Right lobe of liver (tissue), 6 donors: ENCODE measurements around the gene UMOD. TPM values are rescaled to one million over a fixed set of nuclear protein-coding genes. Genes with fewer than 3 reads are reported as not detected.
"Not testable (repeated sequence)": the region's sequence is repeated elsewhere in the genome, so short reads cannot be mapped to it uniquely, and the experiment has no call there.

Experiments
- ATAC-seq, 4 donors: fragments of 200-7000 bp; cut with Tn5 transposase; one replicate each; pipeline ENCODE4 v1.9.1; 2020; ENCODE audit warnings: mild to moderate bottlenecking in 4 of 4, moderate library complexity in 4 of 4
- DNase-seq, 3 donors: peaks; one replicate each; pipeline ENCODE4 v3.0.0-alpha.2; 2020
- H3K27ac ChIP-seq, 3 donors: fragments of 200-600 bp; one replicate each; pipeline ENCODE4 v1.8.0; 2022
- H3K27me3 ChIP-seq, 2 donors: fragments of 200-600 bp; one replicate each; pipeline ENCODE4 v1.8.0; 2022
- H3K36me3 ChIP-seq, 4 donors: fragments of 200-600 bp; sonication (generic) in 1 of 4; one replicate each; pipeline versions ENCODE4 v1.5.1 to v1.8.0; 2017 to 2022; ENCODE audit warnings: control low read depth in 1 of 4
- H3K4me1 ChIP-seq, 4 donors: fragments of 200-600 bp; sonication (generic) in 1 of 4; one replicate each; pipeline versions ENCODE4 v1.5.1 to v1.8.0; 2017 to 2022; ENCODE audit warnings: control low read depth in 1 of 4
- H3K4me3 ChIP-seq, 3 donors: fragments of 200-600 bp; one replicate each; pipeline ENCODE4 v1.8.0; 2022
- H3K9me3 ChIP-seq, 4 donors: fragments of 200-600 bp; sonication (generic) in 1 of 4; one replicate each; pipeline versions ENCODE4 v1.5.1 to v1.8.0; 2017 to 2022; ENCODE audit warnings: control low read depth in 1 of 4
- POLR2A ChIP-seq: fragments of 450-650 bp; IDR thresholded peaks from one replicate; pipeline ENCODE4 v1.6.1; 2017; ENCODE audit warnings: antibody characterized with exemption, mild to moderate bottlenecking
- WGBS: methylation state at CpG from one replicate; pipeline ENCODE4 v1.1.6; 2018; ENCODE audit warnings: low coverage, low lambda C conversion rate; ENCODE audit not compliant: insufficient coverage; ENCODE audit errors: missing lambda C conversion rate; 5-methylcytosine and 5-hydroxymethylcytosine counted together
- intact Hi-C, 2 donors: fragments of 100-400 bp; cut with DNase I; formaldehyde crosslinking; loops; one replicate each; pipeline versions ENCODE4 v1.11.2 to v1.14.1; 2022
- total RNA-seq, 6 experiments: library from RNA; depleted of rRNA in 2 of 6; stranded (reverse); fragments of >200 nt in 2 of 6; fragmentation: NEBNext Ultra II Directional in 3 of 6; extraction: Animal tissue kit (Norgen Biotek cat#: 25700) in 3 of 6; gene quantifications; one replicate each; pipeline versions ENCODE4 v1.1.0 to v1.2.4, GENCODE V29; 2016 to 2023
- TF ChIP-seq, protein P1 (sequence below), 4 donors: fragments of 200-600 bp in 3 of 4; fragments of 450-650 bp in 1 of 4; IDR thresholded peaks; one replicate each; pipeline versions ENCODE4 v1.5.1 to v1.8.0; 2016 to 2022; ENCODE audit warnings: antibody characterized with exemption in 4 of 4, mild to moderate bottlenecking in 2 of 4
- donor health status: DM: no; HTN: yes; CAD: no.
- donor health status: DM: no; HTN: no; CAD: no.
- donor health status: DM: no; HTN: no; CAD: no.
- donor health status: DM: no; HTN: yes; CAD: no.
- donor health status: DM: no; HTN: yes; CAD: no.

Gene UMOD
- total RNA-seq, 6 experiments from 2014 or later = not detected

DNA sequence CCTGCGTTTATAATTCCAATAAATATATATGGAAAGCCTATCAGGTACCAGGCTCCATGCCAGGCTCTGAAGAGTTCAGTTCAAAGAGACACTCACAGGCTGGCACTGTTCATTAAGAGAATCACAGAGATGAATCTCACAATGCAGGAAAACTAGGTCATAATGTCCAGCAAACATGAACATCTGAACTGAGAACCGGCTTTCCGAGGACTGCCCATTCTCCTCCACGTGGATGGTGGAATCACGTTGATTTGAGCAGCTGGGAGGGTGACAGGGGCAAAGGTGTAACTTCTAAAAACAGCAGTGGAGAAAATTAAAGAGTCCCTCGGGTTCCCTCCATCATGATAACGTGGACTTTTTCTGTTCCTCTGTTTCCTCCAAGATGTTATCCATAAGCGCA lies 35.4 kb downstream of the UMOD start:
- 41% methylated on average over 8 of the region's 8 CpGs for WGBS
- no peak overlapping the region for H3K4me3 ChIP-seq
- no peaks in the 10 kb centered on the region for H3K36me3 ChIP-seq
- H3K4me1 ChIP-seq = no peaks in the 10 kb centered on the region
- no peak for TF ChIP-seq POLR2A
- TF ChIP-seq, protein P1, sequence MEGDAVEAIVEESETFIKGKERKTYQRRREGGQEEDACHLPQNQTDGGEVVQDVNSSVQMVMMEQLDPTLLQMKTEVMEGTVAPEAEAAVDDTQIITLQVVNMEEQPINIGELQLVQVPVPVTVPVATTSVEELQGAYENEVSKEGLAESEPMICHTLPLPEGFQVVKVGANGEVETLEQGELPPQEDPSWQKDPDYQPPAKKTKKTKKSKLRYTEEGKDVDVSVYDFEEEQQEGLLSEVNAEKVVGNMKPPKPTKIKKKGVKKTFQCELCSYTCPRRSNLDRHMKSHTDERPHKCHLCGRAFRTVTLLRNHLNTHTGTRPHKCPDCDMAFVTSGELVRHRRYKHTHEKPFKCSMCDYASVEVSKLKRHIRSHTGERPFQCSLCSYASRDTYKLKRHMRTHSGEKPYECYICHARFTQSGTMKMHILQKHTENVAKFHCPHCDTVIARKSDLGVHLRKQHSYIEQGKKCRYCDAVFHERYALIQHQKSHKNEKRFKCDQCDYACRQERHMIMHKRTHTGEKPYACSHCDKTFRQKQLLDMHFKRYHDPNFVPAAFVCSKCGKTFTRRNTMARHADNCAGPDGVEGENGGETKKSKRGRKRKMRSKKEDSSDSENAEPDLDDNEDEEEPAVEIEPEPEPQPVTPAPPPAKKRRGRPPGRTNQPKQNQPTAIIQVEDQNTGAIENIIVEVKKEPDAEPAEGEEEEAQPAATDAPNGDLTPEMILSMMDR (IDR thresholded peaks at IDR 0.05) = no peak
- H3K27ac ChIP-seq = no peak overlapping the region
- intact Hi-C loops = no loop called here
- DNase-seq (no peak), ATAC-seq (no peak)
- no peaks in the 10 kb centered on the region for H3K27me3 ChIP-seq
- H3K9me3 ChIP-seq = no peaks in the 10 kb centered on the region

DNA sequence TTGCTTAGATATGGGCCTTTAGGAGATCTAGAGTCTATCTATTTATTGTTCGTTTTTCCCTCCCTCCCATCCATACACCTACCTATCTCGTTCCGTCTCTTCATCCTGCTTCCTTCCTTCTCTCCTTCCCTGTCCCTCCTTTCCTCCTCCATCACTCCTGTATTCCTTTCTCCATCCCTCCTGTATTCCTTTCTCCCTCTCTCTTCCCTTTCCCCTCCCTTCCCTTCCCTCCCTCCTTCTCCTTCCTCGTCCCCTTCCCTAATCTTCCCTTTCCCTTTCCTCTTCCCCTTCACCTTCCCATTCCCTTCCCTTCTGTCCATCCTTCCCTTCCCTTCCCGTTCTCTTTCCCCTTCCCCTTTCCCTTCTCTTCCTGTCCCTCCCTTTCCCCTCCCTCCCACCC lies 35.8 kb downstream of the UMOD start:
- ATAC-seq = no peak

DNA sequence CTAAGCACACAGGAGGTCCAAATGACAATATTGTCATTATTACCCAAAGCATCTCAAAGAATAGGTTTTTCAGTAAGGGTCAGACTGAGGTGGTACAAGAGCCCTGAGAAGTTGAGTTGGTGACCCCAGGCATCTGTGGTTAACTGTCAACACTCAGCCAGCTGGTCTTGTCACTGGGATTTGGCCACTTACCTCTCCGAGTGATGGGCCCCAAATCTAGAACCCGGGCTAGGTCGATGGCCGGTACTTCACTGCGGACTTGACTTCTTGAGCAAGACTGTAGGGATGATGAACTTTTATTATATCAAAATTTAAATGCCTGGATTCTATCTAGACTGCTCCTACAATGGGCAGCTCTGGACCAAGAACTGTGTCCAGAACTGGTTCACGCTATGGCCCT lies 36.8 kb downstream of the UMOD start:
- Histone ChIP-seq H3K4me1 (no peaks in the 10 kb centered on the region), H3K27ac (no peak overlapping the region), H3K27me3 (no peaks in the 10 kb centered on the region), H3K4me3 (no peak overlapping the region), H3K36me3 (no peaks in the 10 kb centered on the region), H3K9me3 (no peaks in the 10 kb centered on the region)
- DNase-seq = no peak
- intact Hi-C loops = no loop called here
- TF ChIP-seq POLR2A = no peak
- TF ChIP-seq, protein P1 (IDR thresholded peaks at IDR 0.05) = no peak
- ATAC-seq = no peak
- 64% methylated on average over 4 of the region's 6 CpGs for WGBS

More for the DNA sequence above, 35.8 kb downstream of the UMOD start:
- Histone ChIP-seq H3K9me3 (no peaks in the 10 kb centered on the region), H3K4me3 (no peak overlapping the region), H3K4me1 (no peaks in the 10 kb centered on the region), H3K27ac (no peak overlapping the region), H3K36me3 (no peaks in the 10 kb centered on the region), H3K27me3 (no peaks in the 10 kb centered on the region)
- TF ChIP-seq, protein P1 (IDR thresholded peaks at IDR 0.05) = no peak
- no peak for TF ChIP-seq POLR2A
- intact Hi-C loops = no loop called here
- 45% methylated on average over 5 of the region's 5 CpGs for WGBS
- no peak for DNase-seq

DNA sequence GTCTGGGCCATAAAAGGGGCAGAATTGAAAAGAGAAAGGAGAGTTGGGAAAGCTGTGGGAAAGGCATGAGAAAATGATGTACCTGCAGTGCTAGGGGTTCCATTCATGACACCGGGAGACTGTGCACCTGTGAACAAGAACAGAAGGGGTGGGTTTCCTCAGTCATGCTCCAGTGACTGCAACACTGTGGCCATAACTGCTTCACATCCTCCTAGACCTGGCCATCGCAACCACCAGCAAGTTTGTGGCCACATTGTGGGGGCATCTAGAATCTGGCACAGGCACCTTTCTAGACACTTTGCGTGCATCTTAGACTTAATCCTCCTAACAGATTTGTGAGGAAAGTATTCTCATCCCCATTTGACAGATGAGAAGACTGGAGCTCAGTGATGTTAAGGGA lies 37.9 kb downstream of the UMOD start:
- Histone ChIP-seq H3K27ac (no peak overlapping the region), H3K9me3 (no peaks in the 10 kb centered on the region), H3K4me1 (no peaks in the 10 kb centered on the region), H3K36me3 (no peaks in the 10 kb centered on the region), H3K4me3 (no peak overlapping the region), H3K27me3 (no peaks in the 10 kb centered on the region)
- no peak for TF ChIP-seq POLR2A
- TF ChIP-seq, protein P1 (IDR thresholded peaks at IDR 0.05) = no peak
- 88% methylated on average over 1 of the region's 3 CpGs for WGBS
- ATAC-seq (no peak), DNase-seq (no peak)
- intact Hi-C loops = no loop called here

DNA sequence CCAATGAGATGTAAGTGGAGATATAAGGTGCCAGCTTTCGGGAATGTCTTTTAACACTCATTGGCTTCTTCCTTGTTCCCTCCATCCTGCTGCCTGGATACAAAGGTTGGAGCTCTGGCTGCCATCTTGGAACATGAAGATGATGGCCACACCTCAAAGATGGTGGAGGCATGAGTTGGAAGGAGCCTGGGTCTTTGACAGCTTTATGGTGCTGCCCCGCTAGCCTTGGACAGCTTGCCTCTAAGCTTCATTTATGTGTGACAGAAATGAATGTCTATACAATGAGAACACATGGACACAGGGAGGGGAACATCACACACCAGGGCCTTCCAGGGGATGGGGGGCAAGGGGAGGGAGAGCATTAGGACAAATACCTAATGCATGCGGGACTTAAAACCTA lies 38.8 kb downstream of the UMOD start:
- Histone ChIP-seq H3K9me3 (no peaks in the 10 kb centered on the region), H3K36me3 (no peaks in the 10 kb centered on the region), H3K27me3 (no peaks in the 10 kb centered on the region), H3K4me3 (no peak overlapping the region), H3K4me1 (no peaks in the 10 kb centered on the region), H3K27ac (no peak overlapping the region)
- intact Hi-C loops = no loop called here
- ATAC-seq (no peak), DNase-seq (no peak)
- TF ChIP-seq POLR2A = no peak
- TF ChIP-seq, protein P1 (IDR thresholded peaks at IDR 0.05) = no peak
- 79% methylated on average over 3 of the region's 3 CpGs for WGBS

DNA sequence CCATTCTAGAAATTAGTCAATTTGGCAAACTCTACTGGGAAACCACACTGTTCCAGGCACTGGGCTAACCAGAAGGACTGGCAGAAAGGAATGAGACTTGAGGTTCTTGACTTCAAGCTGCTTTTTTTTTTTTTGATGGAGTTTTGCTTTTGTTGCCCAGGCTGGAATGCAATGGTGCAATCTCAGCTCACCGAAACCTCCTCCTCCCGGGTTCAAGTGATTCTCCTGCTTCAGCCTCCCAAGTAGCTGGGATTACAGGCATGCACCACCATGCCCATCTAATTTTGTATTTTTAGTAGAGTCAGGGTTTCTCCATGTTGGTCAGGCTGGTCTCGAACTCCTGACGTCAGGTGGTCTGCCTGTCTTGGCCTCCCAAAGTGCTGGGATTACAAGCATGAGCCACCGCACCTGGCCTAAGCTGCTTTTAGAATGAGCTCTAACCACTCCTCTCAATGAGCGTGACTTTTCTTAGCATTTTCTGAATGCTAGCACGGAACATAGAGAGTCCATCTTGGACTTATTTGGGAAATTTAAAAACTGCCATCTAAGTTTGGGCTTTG lies 39.9 kb downstream of the UMOD start:
- H3K27me3 ChIP-seq, intact Hi-C loops, H3K4me1 ChIP-seq, H3K27ac ChIP-seq, DNase-seq, H3K9me3 ChIP-seq, H3K4me3 ChIP-seq, H3K36me3 ChIP-seq, ATAC-seq: not testable (repeated sequence)
- WGBS = 67% methylated on average over 3 of the region's 7 CpGs
